NT2/D1 (cell line): ENCODE data around the gene CCDC60.
A peak's percentile ranks its signal among the peaks of the same experiment; 100 is the strongest.
"Not testable (repeated sequence)": the region's sequence is repeated elsewhere in the genome, so short reads cannot be mapped to it uniquely, and the experiment has no call there.

Source experiments
- DNase-seq: peaks from one replicate; pipeline ENCODE4 v3.0.0-alpha.2; 2011; ENCODE audit warnings: low read depth, low spot score
- H3K27me3 ChIP-seq: 2 replicates; pipeline ENCODE4 v1.6.0; 2011; ENCODE audit warnings: mild to moderate bottlenecking; ENCODE audit not compliant: insufficient read length, insufficient read depth
- H3K36me3 ChIP-seq: 2 replicates; pipeline ENCODE4 v1.6.1; 2011; ENCODE audit warnings: mild to moderate bottlenecking, low read length, mixed read lengths; ENCODE audit not compliant: insufficient read depth, insufficient read length
- H3K4me1 ChIP-seq: 2 replicates; pipeline ENCODE4 v1.5.1; 2011; ENCODE audit not compliant: insufficient read depth, insufficient read length
- H3K4me3 ChIP-seq: 2 replicates; pipeline ENCODE4 v1.5.1; 2011; ENCODE audit warnings: low read depth; ENCODE audit not compliant: insufficient read length
- H3K9ac ChIP-seq: 2 replicates; pipeline ENCODE4 v1.6.0; 2011; ENCODE audit warnings: low read depth; ENCODE audit not compliant: insufficient read length
- H3K9me3 ChIP-seq: 2 replicates; pipeline ENCODE4 v1.5.1; 2011; ENCODE audit warnings: mild to moderate bottlenecking, low read length; ENCODE audit not compliant: insufficient read depth
- SUZ12 ChIP-seq: IDR thresholded peaks from 2 replicates; pipeline ENCODE4 v1.6.1; 2011; ENCODE audit not compliant: insufficient read length, insufficient read depth; ENCODE audit errors: extremely low read depth
- YY1 ChIP-seq: IDR thresholded peaks from 2 replicates; pipeline ENCODE4 v1.6.1; 2011; ENCODE audit not compliant: insufficient read length, insufficient read depth
- ZNF274 ChIP-seq: IDR thresholded peaks from 2 replicates; pipeline ENCODE4 v1.6.1; 2011; ENCODE audit warnings: mild to moderate bottlenecking, low read depth, low read length

Gene CCDC60

GRCh38 chr12:119338593-119339363 lies 4.2 kb downstream of the CCDC60 start:
- Histone ChIP-seq H3K36me3 (no peaks in the 10 kb centered on the region), H3K4me3 (no peak overlapping the region), H3K27me3 (peaks cover 42% of the 10 kb centered on the region), H3K9me3 (no peaks in the 10 kb centered on the region), H3K4me1 (no peaks in the 10 kb centered on the region), H3K9ac (no peak overlapping the region)
- peak; percentile 46 for DNase-seq
- TF ChIP-seq ZNF274 (no peak), SUZ12 (no peak), YY1 (no peak)

GRCh38 chr12:119340578-119340977 lies 6.0 kb downstream of the CCDC60 start:
- H3K9ac ChIP-seq, result no peak overlapping the region
- no peak overlapping the region for H3K4me3 ChIP-seq
- no peaks in the 10 kb centered on the region for H3K9me3 ChIP-seq
- H3K4me1 ChIP-seq, result no peaks in the 10 kb centered on the region
- DNase-seq, result no peak
- no peak for TF ChIP-seq SUZ12
- no peak for TF ChIP-seq YY1
- TF ChIP-seq ZNF274, result no peak
- H3K36me3 ChIP-seq, result no peaks in the 10 kb centered on the region
- peaks cover 37% of the 10 kb centered on the region for H3K27me3 ChIP-seq

GRCh38 chr12:119341020-119341419 lies 6.5 kb downstream of the CCDC60 start:
- Histone ChIP-seq H3K27me3 (peaks cover 37% of the 10 kb centered on the region), H3K9me3 (no peaks in the 10 kb centered on the region), H3K4me3 (no peak overlapping the region), H3K9ac (no peak overlapping the region), H3K4me1 (no peaks in the 10 kb centered on the region), H3K36me3 (no peaks in the 10 kb centered on the region)
- no peak for TF ChIP-seq YY1
- no peak for TF ChIP-seq SUZ12
- no peak for TF ChIP-seq ZNF274
- DNase-seq, result no peak

GRCh38 chr12:119341988-119342387 lies 7.5 kb downstream of the CCDC60 start:
- H3K36me3 ChIP-seq, result no peaks in the 10 kb centered on the region
- H3K9ac ChIP-seq, result no peak overlapping the region
- no peaks in the 10 kb centered on the region for H3K9me3 ChIP-seq
- H3K27me3 ChIP-seq, result peaks cover 28% of the 10 kb centered on the region
- TF ChIP-seq YY1 (no peak), SUZ12 (no peak), ZNF274 (no peak)
- DNase-seq, result no peak
- H3K4me3 ChIP-seq, result no peak overlapping the region
- no peaks in the 10 kb centered on the region for H3K4me1 ChIP-seq

- Histone ChIP-seq H3K9me3 (no peaks in the 10 kb centered on the region), H3K4me1 (no peaks in the 10 kb centered on the region), H3K36me3 (no peaks in the 10 kb centered on the region), H3K4me3 (no peak overlapping the region), H3K9ac (no peak overlapping the region), H3K27me3 (peaks cover 17% of the 10 kb centered on the region)
- no peak for DNase-seq
- TF ChIP-seq SUZ12 (no peak), YY1 (no peak), ZNF274 (no peak)
Observed at GRCh38 chr12:119343130-119343529, 8.6 kb downstream of the CCDC60 start.

GRCh38 chr12:119354172-119354571 lies 19.6 kb downstream of the CCDC60 start:
- no peaks in the 10 kb centered on the region for H3K27me3 ChIP-seq
- TF ChIP-seq ZNF274, result no peak
- TF ChIP-seq SUZ12, result no peak
- TF ChIP-seq YY1, result no peak
- DNase-seq, result no peak
- H3K4me3 ChIP-seq, result no peak overlapping the region
- H3K9ac ChIP-seq, result no peak overlapping the region
- peaks cover 25% of the 10 kb centered on the region for H3K9me3 ChIP-seq
- H3K4me1 ChIP-seq, result no peaks in the 10 kb centered on the region
- H3K36me3 ChIP-seq, result no peaks in the 10 kb centered on the region

GRCh38 chr12:119360366-119360765 lies 25.8 kb downstream of the CCDC60 start:
- not testable (repeated sequence) for H3K36me3 ChIP-seq, H3K4me3 ChIP-seq, H3K9ac ChIP-seq, H3K4me1 ChIP-seq, H3K27me3 ChIP-seq, DNase-seq
- peaks cover 26% of the 10 kb centered on the region for H3K9me3 ChIP-seq
